GM18520 (cell line): ENCODE measurements around the gene PPP1R10.

Experiments used
- ATAC-seq: cut with Tn5 transposase; IDR thresholded peaks from one replicate; pipeline ENCODE4 v1.9.1; 2021; ENCODE audit not compliant: unreplicated experiment

The PPP1R10 gene

GRCh38 chr6:30557683-30557981, 59.4 kb downstream of the PPP1R10 start:
- no peak for ATAC-seq

- ATAC-seq: peak; percentile 60
Observed at GRCh38 chr6:30556906-30557682, 59.9 kb downstream of the PPP1R10 start, which contains the start of gene PRR3. Gene PRR3, plus strand, starts transcription at chr6:30557295. Its CDS starts 50 bp downstream, at chr6:30557345.

- ATAC-seq: peak; percentile 56
Observed at GRCh38 chr6:30556066-30556905, 60.8 kb downstream of the PPP1R10 start, which contains the start of gene GNL1. Gene GNL1, minus strand, starts transcription at chr6:30556489. Its CDS starts 286 bp downstream, at chr6:30556203.

- ATAC-seq: no peak
Observed at GRCh38 chr6:30555816-30556065, 61.3 kb downstream of the PPP1R10 start.

GRCh38 chr6:30554962-30555815, 61.9 kb downstream of the PPP1R10 start:
- ATAC-seq: no peak

GRCh38 chr6:30554404-30554803, 62.6 kb downstream of the PPP1R10 start:
- ATAC-seq: no peak
